DOHH2 (cell line): ENCODE results near the gene IL10RA.

Source experiments
- CTCF ChIP-seq: fragments of 200-600 bp; sonication (generic); IDR thresholded peaks from one replicate; pipeline ENCODE4 v1.5.1; 2014; ENCODE audit warnings: antibody characterized with exemption, mild to moderate bottlenecking, low read depth, low read length; ENCODE audit not compliant: poor library complexity, severe bottlenecking
- EZH2phosphoT487 ChIP-seq: fragments of 200-600 bp; sonication (generic); IDR thresholded peaks from 2 replicates; pipeline ENCODE4 v1.6.1; 2017; ENCODE audit warnings: borderline replicate concordance, mild to moderate bottlenecking, antibody characterized with exemption, low read length, moderate library complexity, mixed read lengths

- TF ChIP-seq CTCF (no peak), EZH2phosphoT487 (no peak)
Observed at GRCh38 chr11:117973503-117973860, 12.7 kb upstream of the IL10RA start.
